PC-3 (cell line): ENCODE data around the gene CFI. TPM values are rescaled to one million over a fixed set of nuclear protein-coding genes. Genes with fewer than 3 reads are reported as not detected.

Source experiments
- ATAC-seq: fragments of 200-7000 bp; cut with Tn5 transposase; 2 replicates; pipeline ENCODE4 v1.9.1; 2020; ENCODE audit warnings: mild to moderate bottlenecking, moderate library complexity
- BruUV-seq: library from RNA; stranded (reverse); fragments of 400-500 nt; replicated peaks from 2 replicates; lab custom pipeline; 2021; lab: Mats Ljungman, UMichigan
- CTCF ChIA-PET: fragments of 300-600 bp; sonication (Branson Sonifier 250); formaldehyde crosslinking; loops from one replicate; lab custom pipeline; 2022; ENCODE audit warnings: antibody characterized with exemption; lab: Charles Lee
- POLR2A ChIA-PET: fragments of 300-600 bp; sonication (Branson Sonifier 250); formaldehyde crosslinking; loops from one replicate; lab custom pipeline; 2022; ENCODE audit warnings: antibody characterized with exemption; ENCODE audit not compliant: unreplicated experiment; lab: Charles Lee
- DNase-seq: peaks from one replicate; pipeline ENCODE4 v3.0.0-alpha.2; 2015
- H2AFZ ChIP-seq: fragments of 300-600 bp; sonication (generic); 2 replicates; pipeline ENCODE4 v1.6.0; 2016; ENCODE audit warnings: antibody characterized with exemption, low read length
- H3F3A ChIP-seq: fragments of 300-600 bp; sonication (generic); one replicate; pipeline ENCODE4 v1.6.0; 2017; ENCODE audit warnings: antibody characterized with exemption, low read length, control low read depth, mild to moderate bottlenecking; ENCODE audit not compliant: unreplicated experiment
- H3K27ac ChIP-seq: fragments of 300-600 bp; sonication (generic); 2 replicates; pipeline ENCODE4 v1.5.1; 2016; ENCODE audit warnings: mild to moderate bottlenecking, low read length
- H3K27me3 ChIP-seq: fragments of 300-600 bp; sonication (generic); 2 replicates; pipeline ENCODE4 v1.6.1; 2016; ENCODE audit warnings: low read length, mixed read lengths
- H3K36me3 ChIP-seq: fragments of 300-600 bp; sonication (generic); 2 replicates; pipeline ENCODE4 v1.6.1; 2016; ENCODE audit warnings: low read depth, mixed run types, low read length, mixed read lengths
- H3K4me1 ChIP-seq: fragments of 300-600 bp; sonication (generic); 2 replicates; pipeline ENCODE4 v1.5.1; 2016; ENCODE audit warnings: low read length; ENCODE audit not compliant: insufficient read depth
- H3K4me2 ChIP-seq: fragments of 300-600 bp; sonication (generic); 2 replicates; pipeline ENCODE4 v1.6.0; 2016; ENCODE audit warnings: low read length
- H3K4me3 ChIP-seq: fragments of 300-600 bp; sonication (generic); 2 replicates; pipeline ENCODE4 v1.5.1; 2016; ENCODE audit warnings: mild to moderate bottlenecking, low read length, mixed read lengths
- H3K79me2 ChIP-seq: fragments of 300-600 bp; sonication (generic); 2 replicates; pipeline ENCODE4 v1.6.1; 2017; ENCODE audit warnings: low read length, mixed read lengths
- H3K9ac ChIP-seq: fragments of 300-600 bp; sonication (generic); 2 replicates; pipeline ENCODE4 v1.6.0; 2016; ENCODE audit warnings: mild to moderate bottlenecking, low read length
- H3K9me2 ChIP-seq: fragments of 300-600 bp; sonication (generic); replicated peaks from 2 replicates; pipeline ENCODE4 v1.6.1; 2016; ENCODE audit warnings: mixed run types, low read length, mixed read lengths
- H3K9me3 ChIP-seq: fragments of 300-600 bp; sonication (generic); 2 replicates; pipeline ENCODE4 v1.6.1; 2016; ENCODE audit warnings: low read length, mixed read lengths
- H4K20me1 ChIP-seq: fragments of 300-600 bp; sonication (generic); 2 replicates; pipeline ENCODE4 v1.6.1; 2016; ENCODE audit warnings: low read length, mixed read lengths
- CTCF ChIP-seq: fragments of 300-600 bp; sonication (generic); conservative IDR thresholded peaks from 2 replicates; pipeline ENCODE4 v1.5.1; 2017; ENCODE audit warnings: antibody characterized with exemption, low read depth, mild to moderate bottlenecking, low read length
- EZH2 ChIP-seq: fragments of 300-600 bp; sonication (generic); IDR thresholded peaks from one replicate; pipeline ENCODE4 v1.6.1; 2017; ENCODE audit warnings: antibody characterized with exemption, mild to moderate bottlenecking, low read length; ENCODE audit not compliant: unreplicated experiment
- EZH2phosphoT487 ChIP-seq: fragments of 300-600 bp; sonication (generic); IDR thresholded peaks from 2 replicates; pipeline ENCODE4 v1.6.1; 2018; ENCODE audit warnings: mild to moderate bottlenecking, antibody characterized with exemption, low read length, borderline replicate concordance
- intact Hi-C: fragments of 100-400 bp; cut with micrococcal nuclease; formaldehyde crosslinking; loops from 2 replicates; pipeline ENCODE4 v1.9.0; 2023
- total RNA-seq: library from RNA; depleted of rRNA; stranded (reverse); fragments of >200 nt; gene quantifications from 2 replicates; pipeline ENCODE4 v1.2.3, GENCODE V29; 2014; rRNA removed

CFI gene
- total RNA-seq, 1 experiment from 2014 or later, result not detected

GRCh38 chr4:109698656-109699055 lies 103.1 kb downstream of the CFI start:
- H3K4me1 ChIP-seq, result peaks cover 5% of the 10 kb centered on the region
- H2AFZ ChIP-seq, result no peak overlapping the region
- BruUV-seq, result no TSS peak
- H3K9me3 ChIP-seq, result no peaks in the 10 kb centered on the region
- no peaks in the 10 kb centered on the region for H3K9me2 ChIP-seq
- peaks cover 37% of the 10 kb centered on the region for H3K79me2 ChIP-seq
- no peaks in the 10 kb centered on the region for H3F3A ChIP-seq
- H3K4me2 ChIP-seq, result no peak overlapping the region
- H3K27me3 ChIP-seq, result no peaks in the 10 kb centered on the region
- H3K36me3 ChIP-seq, result peaks cover 8% of the 10 kb centered on the region; the same call in 1 of the 2 replicates
- CTCF ChIA-PET, result no interaction called here
- H4K20me1 ChIP-seq, result no peaks in the 10 kb centered on the region
- no peak overlapping the region for H3K4me3 ChIP-seq
- ATAC-seq, result no peak
- intact Hi-C loops, result no loop called here
- no peak for DNase-seq
- no peak overlapping the region for H3K9ac ChIP-seq
- TF ChIP-seq EZH2phosphoT487 (no peak), EZH2 (no peak), CTCF (no peak)
- no peak overlapping the region for H3K27ac ChIP-seq
- POLR2A ChIA-PET, result no interaction called here

- no peaks in the 10 kb centered on the region for H3F3A ChIP-seq
- POLR2A ChIA-PET, result interaction anchor here (0.5 kb wide), 1 partner anchor 9 kb away, joined by 4 read pairs; no protein-coding TSS in a partner anchor
- H3K9me3 ChIP-seq, result no peaks in the 10 kb centered on the region
- no peaks in the 10 kb centered on the region for H3K9me2 ChIP-seq
- H3K79me2 ChIP-seq, result no peaks in the 10 kb centered on the region
- H2AFZ ChIP-seq, result no peak overlapping the region
- no peak for DNase-seq
- no peak for TF ChIP-seq EZH2
- no peak for TF ChIP-seq CTCF
- TF ChIP-seq EZH2phosphoT487, result no peak
- no peaks in the 10 kb centered on the region for H4K20me1 ChIP-seq
- no peak overlapping the region for H3K27ac ChIP-seq
- intact Hi-C loops, result no loop called here
- CTCF ChIA-PET, result no interaction called here
- no peak overlapping the region for H3K4me2 ChIP-seq
- ATAC-seq, result no peak
- no peak overlapping the region for H3K4me3 ChIP-seq
- H3K4me1 ChIP-seq, result no peaks in the 10 kb centered on the region
- H3K9ac ChIP-seq, result no peak overlapping the region
- no peaks in the 10 kb centered on the region for H3K27me3 ChIP-seq
- no TSS peak for BruUV-seq
- H3K36me3 ChIP-seq, result peaks cover 16% of the 10 kb centered on the region
Observed at GRCh38 chr4:109691411-109691920, 110.3 kb downstream of the CFI start.

Other genes with a start within 250 kb of the CFI start
- gene MCUB, start 241.8 kb downstream of the CFI start, total RNA-seq, result 18.4 and 21.7 TPM in 2 replicates
- 33.7 and 36.7 TPM in 2 replicates for gene CASP6, start 98.6 kb downstream of the CFI start, total RNA-seq
- gene PLA2G12A, start 71.9 kb downstream of the CFI start, total RNA-seq, result 51.6 and 53.3 TPM in 2 replicates
- gene GAR1, start 13.8 kb upstream of the CFI start, total RNA-seq, result 15.9 and 26.0 TPM in 2 replicates
- 0.18 and 0.29 TPM in 2 replicates for gene RRH, start 26.0 kb upstream of the CFI start, total RNA-seq
- 0.11 TPM in 1 of 2 replicates, not detected in the other for gene LRIT3, start 46.1 kb upstream of the CFI start, total RNA-seq
- gene EGF, start 110.9 kb upstream of the CFI start, total RNA-seq, result 3.9 and 6.1 TPM in 2 replicates